ENCODE results near the gene TMED10.

- TF ChIP-seq POLR2A (IDR thresholded peaks at IDR 0.05) = no peak
- no peak for TF ChIP-seq CTCF (IDR thresholded peaks at IDR 0.05)
Measured at GRCh38 chr14:75184039-75184438, 7.6 kb upstream of the TMED10 start.
